ENCODE data around the gene CLIC2.

DNA sequence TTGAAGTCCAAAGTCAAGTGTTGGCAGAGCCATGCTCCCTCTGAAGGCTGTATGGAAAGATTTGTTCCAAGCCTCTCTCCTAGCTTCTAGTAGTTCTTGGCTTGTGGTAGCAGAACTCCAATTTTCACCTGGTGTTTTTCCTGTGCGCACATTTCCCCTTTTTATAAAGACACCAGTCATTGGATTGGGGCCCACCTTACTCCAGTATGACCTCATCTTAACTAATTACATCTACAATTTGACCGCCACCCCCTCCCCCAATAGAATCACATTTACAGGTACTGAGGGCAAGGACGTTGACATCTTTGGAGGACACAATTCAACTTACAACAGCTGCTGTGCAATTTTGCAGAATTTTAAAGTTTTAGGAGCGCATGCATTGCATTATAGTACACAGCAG is 86.9 kb downstream of the CLIC2 start:
- no peak for TF ChIP-seq POLR2A (IDR thresholded peaks at IDR 0.05)
- TF ChIP-seq, protein P1, sequence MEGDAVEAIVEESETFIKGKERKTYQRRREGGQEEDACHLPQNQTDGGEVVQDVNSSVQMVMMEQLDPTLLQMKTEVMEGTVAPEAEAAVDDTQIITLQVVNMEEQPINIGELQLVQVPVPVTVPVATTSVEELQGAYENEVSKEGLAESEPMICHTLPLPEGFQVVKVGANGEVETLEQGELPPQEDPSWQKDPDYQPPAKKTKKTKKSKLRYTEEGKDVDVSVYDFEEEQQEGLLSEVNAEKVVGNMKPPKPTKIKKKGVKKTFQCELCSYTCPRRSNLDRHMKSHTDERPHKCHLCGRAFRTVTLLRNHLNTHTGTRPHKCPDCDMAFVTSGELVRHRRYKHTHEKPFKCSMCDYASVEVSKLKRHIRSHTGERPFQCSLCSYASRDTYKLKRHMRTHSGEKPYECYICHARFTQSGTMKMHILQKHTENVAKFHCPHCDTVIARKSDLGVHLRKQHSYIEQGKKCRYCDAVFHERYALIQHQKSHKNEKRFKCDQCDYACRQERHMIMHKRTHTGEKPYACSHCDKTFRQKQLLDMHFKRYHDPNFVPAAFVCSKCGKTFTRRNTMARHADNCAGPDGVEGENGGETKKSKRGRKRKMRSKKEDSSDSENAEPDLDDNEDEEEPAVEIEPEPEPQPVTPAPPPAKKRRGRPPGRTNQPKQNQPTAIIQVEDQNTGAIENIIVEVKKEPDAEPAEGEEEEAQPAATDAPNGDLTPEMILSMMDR (IDR thresholded peaks at IDR 0.05) = no peak

Measured in testis (tissue), 2 donors.